HG03460 (cell line): ENCODE results near the gene TRAPPC5.

Experiments
- ATAC-seq: cut with Tn5 transposase; IDR thresholded peaks from one replicate; pipeline ENCODE4 v1.9.1; 2021; ENCODE audit not compliant: unreplicated experiment

Gene TRAPPC5

GRCh38 chr19:7674010-7675005 lies 6.3 kb upstream of the TRAPPC5 start:
- ATAC-seq = no peak

GRCh38 chr19:7676376-7676775 lies 4.3 kb upstream of the TRAPPC5 start:
- ATAC-seq = no peak

GRCh38 chr19:7676854-7677253 lies 3.8 kb upstream of the TRAPPC5 start, which contains the start of gene MCEMP1:
Gene MCEMP1 (plus strand): TSS chr19:7677090. CDS start chr19:7677121, 31 bp downstream.
- ATAC-seq = no peak

DNA sequence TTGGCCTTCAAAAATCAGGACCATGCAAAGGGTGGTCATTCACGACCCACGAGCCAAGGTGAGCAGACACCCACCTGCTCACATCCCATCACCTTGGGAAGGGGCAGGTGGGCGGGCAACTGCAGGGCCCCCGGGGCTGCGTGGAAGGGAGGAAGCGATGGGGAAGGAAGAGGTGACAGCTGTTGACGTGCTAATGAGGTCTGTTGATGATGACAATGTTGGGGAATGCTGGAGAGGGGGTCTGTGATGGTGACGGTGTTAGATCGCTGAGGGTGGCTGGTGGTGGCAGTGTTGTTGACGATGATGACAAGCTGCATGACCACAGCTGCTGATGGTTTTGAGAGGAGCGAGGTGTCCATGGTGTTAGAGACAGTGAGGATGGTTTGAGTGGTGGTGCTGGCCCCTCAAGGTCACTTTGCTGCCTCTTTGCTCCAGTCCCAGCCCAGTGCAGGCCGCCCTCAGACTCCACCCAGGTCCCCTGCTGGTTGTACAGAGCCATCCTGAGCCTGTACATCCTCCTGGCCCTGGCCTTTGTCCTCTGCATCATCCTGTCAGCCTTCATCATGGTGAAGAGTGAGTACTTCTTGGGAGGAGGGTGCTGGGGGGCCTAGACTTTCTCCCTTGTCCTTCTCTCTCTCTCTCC lies 2.8 kb upstream of the TRAPPC5 start:
- ATAC-seq = no peak

DNA sequence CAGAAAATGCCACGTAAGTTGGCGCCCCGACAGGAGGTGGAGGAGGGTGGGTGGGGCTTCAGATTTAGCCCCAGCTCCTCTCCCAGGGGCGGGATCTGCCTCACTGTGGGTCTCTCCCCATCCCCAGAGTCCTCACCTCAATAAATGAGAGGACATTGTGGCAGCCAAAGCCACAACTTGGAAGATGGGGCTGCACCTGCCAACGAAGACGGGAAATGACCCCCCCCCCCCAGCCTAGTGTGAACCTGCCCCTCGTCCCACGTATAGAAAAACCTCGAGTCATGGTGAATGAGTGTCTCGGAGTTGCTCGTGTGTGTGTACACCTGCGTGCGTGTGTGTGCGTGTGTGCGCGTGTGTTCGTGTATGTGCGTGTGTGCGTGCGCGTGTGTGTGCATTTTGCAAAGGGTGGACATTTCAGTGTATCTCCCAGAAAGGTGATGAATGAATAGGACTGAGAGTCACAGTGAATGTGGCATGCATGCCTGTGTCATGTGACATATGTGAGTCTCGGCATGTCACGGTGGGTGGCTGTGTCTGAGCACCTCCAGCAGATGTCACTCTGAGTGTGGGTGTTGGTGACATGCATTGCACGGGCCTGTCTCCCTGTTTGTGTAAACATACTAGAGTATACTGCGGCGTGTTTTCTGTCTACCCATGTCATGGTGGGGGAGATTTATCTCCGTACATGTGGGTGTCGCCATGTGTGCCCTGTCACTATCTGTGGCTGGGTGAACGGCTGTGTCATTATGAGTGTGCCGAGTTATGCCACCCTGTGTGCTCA lies 1.5 kb upstream of the TRAPPC5 start:
- ATAC-seq = no peak

DNA sequence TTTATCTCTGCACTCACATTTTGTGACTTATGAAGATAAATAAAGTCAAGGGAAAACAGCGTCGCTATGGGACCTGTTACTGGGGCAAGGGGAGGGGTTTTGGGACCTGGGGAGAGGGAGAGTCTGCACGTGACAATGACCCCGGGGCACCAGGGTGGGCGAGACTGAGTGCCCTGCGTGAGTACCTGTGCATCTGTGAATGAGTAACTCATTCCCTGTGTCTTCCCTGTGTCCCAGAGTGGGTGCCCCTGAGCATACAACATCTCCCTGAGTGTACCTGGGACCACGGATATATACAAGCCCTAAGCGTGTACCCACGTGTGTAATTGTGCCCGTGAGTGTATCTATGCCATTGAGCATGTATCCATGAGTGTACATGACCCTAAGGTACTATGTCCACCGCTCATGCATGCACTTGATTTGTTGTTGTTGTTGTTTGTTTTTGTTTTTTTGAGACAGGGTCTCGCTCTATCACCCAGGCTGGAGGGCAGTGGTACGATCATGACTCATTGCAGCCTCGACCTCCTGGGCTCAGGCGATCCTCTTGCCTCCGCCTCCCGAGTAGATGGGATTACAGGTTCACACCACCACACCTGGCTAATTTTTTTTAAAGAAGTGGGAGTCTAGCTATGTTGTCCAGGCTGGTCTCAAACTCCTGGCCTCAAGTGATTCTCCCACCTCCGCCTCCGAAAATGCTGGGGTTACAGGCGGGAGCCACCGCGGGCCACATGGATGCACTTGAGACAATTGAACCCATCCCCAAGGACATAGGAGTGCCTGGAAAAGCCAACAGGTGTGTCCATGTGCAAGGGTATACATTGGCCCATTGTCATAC lies 645 bp upstream of the TRAPPC5 start:
- ATAC-seq = no peak

GRCh38 chr19:7681340-7682174 lies 924 bp downstream of the TRAPPC5 start:
- no peak for ATAC-seq

DNA sequence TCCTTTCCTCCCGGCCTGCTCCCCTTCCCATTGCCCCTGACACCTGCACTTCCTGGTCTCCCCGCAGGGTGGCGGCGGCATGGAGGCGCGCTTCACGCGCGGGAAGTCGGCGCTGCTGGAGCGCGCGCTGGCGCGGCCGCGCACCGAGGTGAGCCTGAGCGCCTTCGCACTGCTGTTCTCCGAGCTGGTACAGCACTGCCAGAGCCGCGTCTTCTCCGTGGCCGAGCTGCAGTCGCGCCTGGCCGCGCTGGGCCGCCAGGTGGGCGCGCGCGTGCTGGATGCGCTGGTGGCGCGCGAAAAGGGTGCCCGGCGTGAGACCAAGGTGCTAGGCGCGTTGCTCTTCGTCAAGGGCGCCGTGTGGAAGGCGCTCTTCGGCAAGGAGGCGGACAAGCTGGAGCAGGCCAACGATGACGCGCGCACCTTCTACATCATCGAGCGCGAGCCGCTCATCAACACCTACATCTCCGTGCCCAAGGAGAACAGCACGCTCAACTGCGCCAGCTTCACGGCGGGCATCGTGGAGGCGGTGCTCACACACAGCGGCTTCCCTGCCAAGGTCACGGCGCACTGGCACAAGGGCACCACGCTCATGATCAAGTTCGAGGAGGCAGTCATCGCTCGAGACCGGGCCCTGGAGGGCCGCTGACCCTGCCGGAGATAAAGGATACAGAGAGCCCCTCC lies 1.7 kb downstream of the TRAPPC5 start:
- ATAC-seq = no peak

GRCh38 chr19:7685546-7686445 lies 5.2 kb downstream of the TRAPPC5 start:
- ATAC-seq = no peak

DNA sequence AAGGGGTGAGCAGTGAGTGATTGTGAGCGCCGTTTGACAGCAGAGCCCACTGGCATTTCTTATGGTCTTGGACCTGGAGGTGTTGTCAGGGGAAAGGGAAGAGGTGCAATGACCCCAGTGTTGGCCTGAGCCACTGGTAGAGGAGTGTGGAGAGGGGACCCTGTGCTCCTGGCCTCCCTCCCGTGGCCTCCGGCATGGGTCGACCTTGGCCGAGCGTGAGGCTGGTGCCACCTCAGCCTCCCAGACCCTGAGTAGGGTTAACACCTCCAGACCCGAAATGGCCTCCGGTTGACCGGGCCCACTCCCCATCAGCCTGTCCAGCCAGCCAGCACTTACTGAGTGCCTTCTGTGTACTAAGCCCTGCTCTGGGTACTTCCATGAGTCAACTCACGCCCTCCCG lies 6.5 kb downstream of the TRAPPC5 start:
- no peak for ATAC-seq

DNA sequence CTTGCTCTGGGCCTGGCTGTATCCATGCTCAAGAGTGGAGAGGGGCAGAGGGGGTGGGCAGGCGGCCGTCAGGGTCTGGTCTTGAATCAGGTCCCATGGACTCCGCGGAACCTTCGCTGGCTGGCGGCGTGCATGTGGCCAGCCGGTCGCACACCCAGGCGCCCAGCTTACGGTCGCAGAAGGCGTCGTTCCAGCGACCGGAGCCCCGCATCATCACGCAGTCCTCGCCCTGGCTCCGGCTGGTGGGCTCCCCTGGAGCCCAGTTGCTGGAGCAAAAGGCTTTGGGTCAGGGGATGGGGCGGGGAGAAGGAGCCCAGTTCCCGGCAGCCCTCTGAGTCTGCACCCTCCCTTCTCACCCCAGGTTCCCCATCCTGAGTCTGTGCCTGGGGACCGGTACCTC lies 8.5 kb downstream of the TRAPPC5 start:
- ATAC-seq = no peak

GRCh38 chr19:7690779-7691258 lies 10.2 kb downstream of the TRAPPC5 start:
- no peak for ATAC-seq

DNA sequence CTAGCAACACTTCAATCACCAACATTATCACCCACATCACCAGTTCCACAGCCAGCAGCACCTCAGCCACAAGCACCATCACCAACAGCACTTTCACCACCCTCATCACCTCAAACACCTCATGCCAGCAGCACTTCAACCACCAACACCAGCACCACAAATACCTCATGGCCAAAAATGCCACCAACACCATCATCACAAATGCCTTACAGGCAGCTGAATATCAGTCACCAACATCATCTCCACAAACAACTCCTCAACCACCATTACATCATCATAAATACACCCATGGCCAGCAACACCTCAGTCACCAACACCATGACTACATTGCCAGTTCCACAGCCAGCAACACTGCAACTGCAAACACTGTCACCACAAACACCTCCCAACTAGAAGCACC lies 10.9 kb downstream of the TRAPPC5 start:
- ATAC-seq = no peak

DNA sequence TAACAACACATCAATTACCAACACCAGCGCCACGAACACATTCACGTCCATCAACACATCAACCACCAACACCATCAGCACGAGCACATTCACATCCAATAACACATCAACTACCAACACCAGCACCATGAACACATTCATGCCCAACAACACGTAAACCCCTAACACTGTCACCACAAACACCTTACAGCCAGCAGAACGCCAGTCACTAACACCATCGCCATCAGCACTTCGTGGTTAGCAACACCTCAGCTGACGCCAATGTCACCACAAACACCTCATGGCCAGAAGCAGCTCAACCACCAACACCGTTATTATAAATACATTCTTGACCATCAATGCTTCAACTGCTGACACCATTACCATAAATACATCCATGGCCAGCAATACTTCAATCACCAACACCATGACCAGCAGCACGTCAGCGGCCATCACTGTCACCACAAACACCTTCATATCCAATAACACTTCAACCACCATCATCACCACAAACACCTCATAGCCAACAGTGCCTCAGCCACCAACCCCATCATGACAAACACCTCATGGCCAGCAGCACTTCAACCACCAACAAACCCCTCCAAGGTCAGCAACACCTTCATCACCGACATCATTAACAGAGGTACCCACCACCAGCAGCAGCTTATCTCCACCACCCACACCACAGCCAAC lies 11.9 kb downstream of the TRAPPC5 start:
- ATAC-seq = no peak

- ATAC-seq = no peak
Observed at GRCh38 chr19:7694499-7694898, 13.9 kb downstream of the TRAPPC5 start.

- ATAC-seq = no peak
Observed at GRCh38 chr19:7697721-7698287, 17.2 kb downstream of the TRAPPC5 start.

DNA sequence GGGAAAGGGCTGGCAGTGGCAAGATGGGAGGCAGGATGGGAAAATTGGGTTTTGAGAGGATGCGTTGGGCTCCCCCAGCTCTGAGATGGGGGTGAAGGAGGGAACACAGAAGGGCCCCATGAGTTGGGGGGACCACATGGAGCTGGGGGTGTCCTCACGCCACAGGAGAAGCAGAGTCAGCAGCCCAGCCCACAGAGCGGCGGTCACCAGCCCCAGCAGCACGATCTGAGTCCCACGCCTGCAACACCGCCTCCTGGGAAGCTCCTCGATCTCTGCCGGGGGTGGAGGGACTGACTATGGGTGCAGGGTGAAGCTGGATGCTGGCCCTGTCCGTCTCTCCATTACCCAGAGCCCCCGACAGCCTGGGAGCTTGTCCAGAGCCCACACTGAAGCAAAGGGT lies 17.9 kb downstream of the TRAPPC5 start:
- ATAC-seq = no peak
